Fibroblast of the aortic adventitia (primary cell): ENCODE data around the gene KPNA1. TPM values are rescaled to one million over a fixed set of nuclear protein-coding genes. Genes with fewer than 3 reads are reported as not detected.
A peak's percentile ranks its signal among the peaks of the same experiment; 100 is the strongest.

ENCODE experiments used
- DNase-seq: peaks from one replicate; pipeline ENCODE4 v3.0.0-alpha.2; 2010; ENCODE audit warnings: low read depth
- H3K4me3 ChIP-seq: 2 replicates; pipeline ENCODE4 v1.5.1; 2011; ENCODE audit warnings: low read depth, mild to moderate bottlenecking, control low read depth, low read length, moderate library complexity
- CTCF ChIP-seq: IDR thresholded peaks from 2 replicates; pipeline ENCODE4 v1.5.1; 2011; ENCODE audit warnings: mild to moderate bottlenecking, low read length, control low read depth, inconsistent platforms; ENCODE audit not compliant: insufficient read depth
- total RNA-seq: library from RNA; depleted of rRNA; stranded (reverse); fragments of >200 nt; gene quantifications from 2 replicates; pipeline ENCODE4 v1.2.3, GENCODE V29; 2012; ENCODE audit warnings: low replicate concordance

Gene KPNA1
- total RNA-seq, 1 donor: 47.3 TPM

GRCh38 chr3:122427857-122428471, 86.8 kb downstream of the KPNA1 start:
- H3K4me3 ChIP-seq: no peak overlapping the region
- DNase-seq: peak; percentile 24

GRCh38 chr3:122421836-122422235, 92.9 kb downstream of the KPNA1 start:
- DNase-seq: no peak
- no peak overlapping the region for H3K4me3 ChIP-seq
- TF ChIP-seq CTCF: no peak

More at GRCh38 chr3:122427857-122428471, 86.8 kb downstream of the KPNA1 start:
- no peak for TF ChIP-seq CTCF

GRCh38 chr3:122421101-122421500, 93.6 kb downstream of the KPNA1 start:
- DNase-seq: no peak
- H3K4me3 ChIP-seq: no peak overlapping the region
- no peak for TF ChIP-seq CTCF

GRCh38 chr3:122416966-122417365, 97.8 kb downstream of the KPNA1 start:
- TF ChIP-seq CTCF: no peak
- peak; percentile 15 for DNase-seq
- peak overlapping the region; percentile 90 for H3K4me3 ChIP-seq

- peak; percentile 98 for DNase-seq
- H3K4me3 ChIP-seq: peak within 1 kb of the TSS; percentile 90
- TF ChIP-seq CTCF: peak; percentile 21
Measured at GRCh38 chr3:122415762-122416654, 98.7 kb downstream of the KPNA1 start, which contains the start of gene WDR5B. Gene WDR5B (minus strand): TSS chr3:122416062. CDS start chr3:122415528, 534 bp downstream.

- peak overlapping the region; percentile 90 for H3K4me3 ChIP-seq
- DNase-seq: peak; percentile 25
- TF ChIP-seq CTCF: no peak
Measured at GRCh38 chr3:122415104-122415744, 99.5 kb downstream of the KPNA1 start.
